Activated CD4-positive, CD25-positive, alpha-beta regulatory T cell treated with anti-CD3 and anti-CD28 coated beads, Interleukin-2, amount 50 U/mL, for 24 hours (primary cell): Measurements from ENCODE around the gene PLXNA1.
A peak's percentile ranks its signal among the peaks of the same experiment; 100 is the strongest.

Source experiments
- ATAC-seq, 2 donors: fragments of 150-1000 bp; cut with Tn5 transposase; one replicate each; pipeline ENCODE4 v1.10.0; 2021; ENCODE audit warnings: mild to moderate bottlenecking in 1 of 2, moderate library complexity in 1 of 2

The PLXNA1 gene

DNA sequence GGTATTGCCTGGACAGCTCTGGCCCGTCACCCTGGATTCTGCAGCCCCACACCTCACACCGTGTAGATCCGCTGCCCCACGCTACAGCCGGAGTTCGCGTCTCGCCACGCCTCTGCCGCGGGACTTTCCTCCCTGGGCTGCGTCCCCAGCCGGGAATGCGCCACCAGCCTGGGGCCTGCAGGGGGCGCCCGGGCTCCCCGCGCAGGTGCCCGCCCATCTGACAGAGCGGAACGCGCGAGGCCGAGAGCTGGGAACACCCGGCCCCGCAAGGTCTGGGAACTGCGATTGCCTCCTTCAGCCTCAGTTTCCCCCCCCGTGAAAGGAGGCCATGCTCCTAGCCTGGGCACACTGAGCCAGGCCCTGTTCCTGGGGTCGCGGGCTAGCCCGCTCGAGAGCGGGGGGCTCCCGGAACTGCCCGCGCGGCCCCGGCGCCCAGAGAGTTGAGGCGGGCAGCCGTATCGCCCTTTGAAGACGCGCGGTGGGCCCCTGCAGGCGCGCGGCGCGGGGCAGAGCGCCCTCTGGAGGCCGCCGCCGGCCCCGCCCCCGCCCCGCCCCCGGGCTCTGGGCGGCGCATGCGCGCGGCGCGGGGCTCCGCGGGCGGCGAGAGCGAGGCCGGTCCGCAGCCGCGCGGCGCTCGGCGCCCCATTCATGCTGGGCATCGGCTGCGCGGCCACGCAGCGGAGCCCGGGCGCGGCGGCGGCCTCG lies at the start of gene PLXNA1:
Gene PLXNA1, plus strand, starts transcription at position 645 of the 705 bp plus-strand sequence. CDS start 5,479 bp downstream, outside the sequence.
- ATAC-seq: peak; percentile 76 to 79

DNA sequence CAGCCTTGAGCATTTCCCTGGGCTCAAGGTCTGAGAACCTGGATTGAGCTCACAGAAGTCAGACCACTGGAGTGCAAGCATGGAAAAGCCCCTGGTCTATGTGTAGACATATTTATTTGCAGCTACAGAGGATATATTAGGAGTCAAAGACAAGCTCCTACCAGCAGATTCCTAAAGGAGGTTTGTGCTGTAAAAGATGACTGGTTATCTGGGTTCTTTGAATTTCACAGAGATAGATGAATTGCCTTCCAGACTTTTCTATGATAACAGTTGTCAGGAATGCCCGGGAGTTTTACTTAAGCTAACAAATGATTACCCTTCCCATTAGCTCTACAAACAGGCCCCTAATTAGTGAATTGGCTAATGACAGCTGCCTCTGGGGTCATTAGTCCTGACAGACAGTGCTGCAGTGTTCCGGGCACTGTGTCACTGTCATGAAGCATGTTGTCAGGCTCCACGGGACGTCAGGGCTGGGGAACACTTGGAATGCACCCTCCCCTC lies 48.8 kb upstream of the PLXNA1 start:
- ATAC-seq: no peak

DNA sequence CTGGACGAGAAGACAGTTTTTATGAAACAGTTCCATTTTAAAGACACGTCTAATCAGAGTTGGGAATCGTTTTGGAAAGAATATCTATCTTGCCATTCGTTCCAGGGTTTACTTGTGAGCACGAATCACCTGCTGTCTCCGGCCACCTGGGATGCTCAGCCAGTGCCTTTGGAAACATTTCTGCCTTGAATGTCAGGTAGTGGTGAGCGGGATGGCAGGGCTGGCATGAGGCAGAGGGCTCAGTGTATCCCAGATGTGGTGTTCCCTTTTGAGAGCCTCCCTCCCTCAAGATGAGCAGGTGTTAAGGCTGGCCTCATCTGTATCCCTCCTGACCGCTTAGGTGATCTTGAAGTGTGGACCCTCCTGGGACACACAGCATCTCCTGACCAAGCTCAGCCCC lies 47.9 kb upstream of the PLXNA1 start:
- ATAC-seq: no peak

DNA sequence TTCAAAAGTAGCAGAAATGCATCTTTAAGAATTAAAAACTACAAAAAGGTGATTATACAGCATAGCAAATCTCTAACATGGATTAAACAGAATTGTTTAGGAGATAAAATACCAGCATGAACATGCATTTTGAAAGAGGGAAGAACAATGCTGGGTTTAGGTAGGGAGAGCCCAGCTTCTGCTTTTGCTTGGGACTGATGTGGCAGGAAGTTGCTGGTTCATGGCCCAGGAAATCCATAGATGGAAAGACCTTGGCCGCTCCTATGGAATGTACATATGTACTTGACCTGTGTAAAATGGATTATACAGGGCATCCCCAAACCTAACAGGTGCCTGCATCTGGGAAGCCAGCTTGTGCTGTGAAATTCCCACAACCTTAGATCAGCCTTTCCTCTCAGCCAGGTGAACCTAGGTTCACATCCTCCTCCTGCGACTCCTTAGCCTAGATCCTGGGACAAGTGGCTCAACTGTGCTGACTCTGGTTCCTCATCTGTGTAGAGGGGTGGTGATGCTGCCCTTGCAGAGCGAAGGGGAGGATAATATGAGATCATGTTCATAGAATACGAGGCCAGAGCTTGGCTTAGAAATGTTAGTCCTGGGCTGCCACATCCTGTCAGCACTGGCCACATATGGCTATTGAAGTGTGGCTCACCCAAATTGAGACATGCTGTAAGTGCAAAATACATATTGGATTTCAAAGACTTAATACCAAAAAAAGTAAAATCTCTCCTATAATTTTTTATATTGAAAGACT lies 47.0 kb upstream of the PLXNA1 start:
- no peak for ATAC-seq

DNA sequence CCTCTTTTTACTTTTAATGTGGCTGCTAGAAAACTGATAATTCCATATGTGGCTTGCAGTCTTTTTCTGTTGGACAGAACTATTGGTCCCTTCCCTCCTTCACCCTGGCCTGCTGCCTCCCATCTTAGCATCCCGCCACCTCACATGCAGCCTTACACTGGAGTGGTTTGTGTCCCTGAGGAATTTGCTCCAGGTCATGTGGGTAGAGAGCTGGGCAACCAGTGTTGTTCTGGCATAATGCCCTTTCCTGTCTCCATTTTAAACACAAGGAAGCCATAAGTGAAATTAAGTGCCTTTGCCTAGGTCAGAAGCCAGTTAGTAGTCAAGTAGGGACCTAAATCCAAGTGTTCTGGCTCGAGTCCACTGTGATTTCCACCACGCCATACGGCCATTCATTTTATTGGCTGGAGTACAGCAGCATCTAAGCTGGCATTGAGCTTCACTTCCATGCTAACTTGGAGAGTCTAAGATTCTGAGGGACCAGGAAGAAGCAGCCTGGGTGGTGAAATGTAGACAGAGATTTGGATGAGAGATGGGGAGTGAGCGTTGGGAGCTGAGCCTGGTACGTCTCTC lies 46.0 kb upstream of the PLXNA1 start:
- ATAC-seq: no peak

DNA sequence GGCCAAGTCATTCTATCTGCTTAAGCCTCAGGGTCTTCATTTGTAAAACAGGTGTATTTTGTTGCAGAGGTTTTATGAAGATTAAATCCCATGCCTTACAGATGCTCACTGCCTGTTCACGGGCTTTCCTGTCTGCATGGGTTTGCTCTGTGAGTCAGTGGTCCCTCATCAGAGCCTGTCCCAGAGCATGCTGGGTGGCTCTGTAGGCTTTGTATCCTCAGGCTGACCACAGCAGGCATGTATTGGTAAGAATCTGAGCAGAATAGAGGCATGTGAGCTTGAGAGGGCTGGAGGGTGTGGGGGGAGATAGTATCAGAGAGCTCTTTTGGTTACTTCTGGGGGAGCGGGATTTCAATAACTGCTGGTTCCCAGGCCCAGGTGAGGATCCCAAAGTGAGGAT lies 45.4 kb upstream of the PLXNA1 start:
- no peak for ATAC-seq

DNA sequence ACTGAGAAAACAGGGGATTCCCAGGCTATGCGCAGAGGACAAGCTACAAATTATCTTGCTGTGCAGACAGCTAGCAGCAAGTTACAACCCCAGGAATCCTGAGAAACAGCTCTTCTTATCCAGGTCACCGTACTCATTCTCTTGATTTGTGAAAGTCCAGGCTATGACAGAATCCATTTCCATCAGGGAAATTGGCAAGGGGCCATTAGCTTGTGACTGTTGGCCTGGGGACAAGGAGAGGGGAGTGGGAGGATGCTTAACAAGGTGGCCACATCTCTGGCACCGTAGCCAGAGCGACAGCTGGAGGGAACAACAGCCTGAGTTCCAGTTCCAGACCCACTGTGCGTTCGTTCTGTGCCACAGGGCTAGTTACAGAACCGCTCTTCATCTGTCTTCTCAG lies 44.9 kb upstream of the PLXNA1 start:
- no peak for ATAC-seq

DNA sequence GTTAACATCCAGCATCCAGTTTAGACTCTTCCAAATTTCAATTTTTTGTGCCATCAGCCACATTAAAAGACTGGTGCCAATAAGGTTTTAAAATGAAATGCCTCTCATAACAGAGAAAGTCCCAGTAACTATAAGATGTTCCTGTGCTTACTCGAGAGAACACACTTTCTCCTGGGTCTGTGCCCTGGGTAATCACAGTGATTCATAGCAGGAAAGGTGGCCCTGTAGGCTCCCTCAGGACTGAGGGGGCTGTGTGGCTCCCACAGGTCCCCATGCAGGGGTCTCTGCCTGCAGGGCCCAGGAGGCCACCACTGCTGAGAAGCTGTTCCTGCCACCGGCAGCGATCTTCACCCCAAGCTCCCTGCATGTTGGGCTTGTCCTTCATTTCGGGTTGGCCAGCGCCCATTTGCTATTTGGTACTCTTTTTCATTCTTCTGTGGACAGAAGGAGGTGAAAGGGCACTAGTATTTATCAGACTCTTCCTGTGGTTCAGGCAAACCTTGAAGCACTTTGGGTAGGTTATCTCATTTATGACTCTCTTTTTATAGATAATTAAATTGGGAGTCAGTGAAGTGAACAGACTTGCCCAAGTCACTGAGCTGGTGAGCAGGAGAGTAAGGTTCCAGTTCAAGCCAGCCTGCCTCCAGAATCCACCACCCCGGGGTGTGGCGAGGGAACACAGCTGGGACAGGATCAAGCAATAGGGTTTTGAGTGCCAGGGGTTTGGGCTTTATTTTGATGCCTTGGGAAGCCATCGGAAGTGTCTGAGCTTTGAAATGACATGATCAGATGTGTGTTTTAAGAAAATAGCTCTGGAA lies 44.2 kb upstream of the PLXNA1 start:
- ATAC-seq: no peak

DNA sequence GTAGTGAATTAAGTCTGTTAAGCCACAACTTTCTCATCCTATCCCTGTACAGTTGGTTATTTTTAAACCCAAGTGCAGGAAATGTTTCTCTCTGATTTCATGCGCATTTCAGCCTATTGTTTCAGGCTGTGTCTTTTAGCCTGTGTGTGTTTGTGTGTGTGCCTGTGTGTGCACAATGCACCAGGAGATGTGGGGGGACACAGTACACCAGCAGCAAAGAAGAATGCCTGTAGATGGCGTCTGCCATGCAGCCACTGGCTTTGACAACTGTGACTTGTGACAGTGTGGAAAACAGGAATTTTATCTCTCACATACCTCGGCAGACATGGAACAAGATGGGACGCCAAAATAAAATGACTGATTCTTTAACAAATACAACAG lies 43.6 kb upstream of the PLXNA1 start:
- no peak for ATAC-seq

DNA sequence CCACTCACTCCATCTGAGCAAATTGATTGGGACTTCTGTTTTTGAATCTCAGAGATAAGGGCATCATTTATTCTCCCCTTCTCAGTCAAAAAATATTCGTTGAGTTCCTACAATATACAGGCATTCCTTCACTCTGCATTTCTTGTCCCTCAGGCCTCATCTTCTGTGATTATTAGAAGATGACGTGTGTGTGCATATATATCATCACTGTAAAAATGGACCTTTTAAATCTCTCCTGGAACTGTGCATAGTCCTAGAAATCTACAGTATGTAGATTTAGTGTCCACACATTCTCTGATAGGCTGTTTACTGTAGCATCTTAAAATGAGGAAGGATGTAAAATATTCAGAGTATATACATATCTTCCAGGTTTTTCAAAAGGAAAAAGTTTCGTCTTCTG lies 43.2 kb upstream of the PLXNA1 start:
- ATAC-seq: no peak

DNA sequence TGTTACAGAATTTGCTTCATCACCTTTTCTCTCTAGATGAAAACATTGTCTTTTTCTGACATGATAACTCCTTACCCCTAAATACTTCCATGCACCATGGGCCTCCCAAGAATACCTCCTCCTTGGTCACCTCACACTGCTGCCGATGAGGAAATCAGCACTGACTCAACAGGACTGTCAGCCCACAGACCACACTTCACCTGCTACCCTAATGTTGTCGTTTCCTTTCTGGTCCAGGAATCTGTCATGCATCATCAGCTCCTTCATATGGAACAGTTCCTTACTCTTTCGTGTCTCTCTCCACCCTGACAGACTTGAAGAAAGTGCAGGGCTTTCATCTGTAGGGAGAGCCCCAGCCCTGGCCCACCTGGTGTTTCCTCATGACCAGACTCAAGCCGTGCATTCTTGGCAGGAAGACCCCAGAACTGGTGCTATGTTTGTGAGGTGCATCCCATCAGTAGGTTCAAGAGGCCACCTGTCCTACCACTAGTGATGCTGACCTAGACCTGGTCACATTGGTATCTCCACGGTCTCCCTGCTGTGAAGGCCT lies 41.1 kb upstream of the PLXNA1 start:
- ATAC-seq: no peak

DNA sequence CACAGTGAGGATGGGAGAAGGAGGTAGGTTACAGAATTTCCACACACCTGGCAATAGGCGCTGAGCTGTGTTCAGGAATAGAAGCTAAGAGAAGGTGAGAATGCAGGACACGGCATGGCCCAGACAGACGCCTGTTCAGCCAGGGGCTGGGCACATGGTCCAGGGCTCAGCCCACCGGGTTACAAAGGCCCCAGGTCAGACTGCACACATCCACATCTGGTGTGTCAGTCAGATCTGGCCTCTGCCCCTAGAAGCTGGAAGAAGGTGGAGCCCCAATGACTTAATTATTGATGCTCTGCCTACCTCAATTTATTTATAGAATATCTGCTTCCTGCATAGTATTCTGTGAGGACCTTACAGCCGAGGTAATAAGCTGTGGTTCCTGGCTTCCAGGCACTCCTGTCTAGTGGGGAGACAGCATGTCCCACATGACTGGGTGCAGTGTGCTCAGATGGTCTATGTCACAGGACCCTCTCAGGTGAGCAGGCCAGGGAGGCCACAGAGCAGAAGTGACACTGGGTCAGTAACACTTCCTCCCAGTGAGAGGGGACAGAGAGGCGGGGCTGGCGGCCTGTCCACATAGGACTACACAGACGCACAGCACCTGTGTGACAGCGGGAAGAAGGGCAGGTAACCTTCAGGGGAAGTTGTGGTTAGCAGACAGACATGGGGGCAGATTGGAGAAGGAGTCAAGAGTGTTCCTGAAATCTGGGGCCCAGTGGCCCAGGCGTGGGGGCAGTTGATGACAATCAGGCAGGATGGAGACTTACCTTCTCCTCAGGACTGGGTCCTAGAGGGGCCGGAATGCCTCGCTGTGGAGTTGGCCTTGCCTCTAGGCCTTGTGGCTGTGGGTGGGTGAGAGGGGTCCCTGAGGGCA lies 38.6 kb upstream of the PLXNA1 start:
- no peak for ATAC-seq

DNA sequence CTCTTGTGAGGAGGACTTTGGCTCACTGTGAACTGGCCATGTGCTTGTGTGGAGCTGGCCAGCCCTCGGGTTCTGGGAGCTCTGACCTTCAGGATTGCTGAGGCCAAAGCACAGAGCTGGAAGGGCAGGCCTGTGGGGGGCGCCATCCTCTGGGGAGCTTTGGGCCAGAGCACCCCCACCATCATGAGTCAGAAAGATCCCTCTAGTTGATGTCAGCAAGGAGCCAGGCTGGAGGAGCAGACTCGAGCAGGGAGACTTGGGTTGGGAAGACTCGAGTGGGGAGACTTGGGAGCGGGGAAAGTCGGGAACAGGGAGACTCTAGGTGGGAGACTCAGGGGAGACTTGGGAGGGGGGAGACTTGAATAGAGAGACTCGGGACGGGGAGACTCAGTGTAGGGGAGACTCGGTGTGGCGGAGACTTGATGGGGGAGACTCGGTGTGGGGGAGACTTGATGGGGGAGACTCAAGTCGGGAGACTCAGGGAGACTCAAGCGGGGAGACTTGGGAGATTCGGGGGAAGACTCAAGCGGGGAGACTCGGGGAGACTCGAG lies 37.7 kb upstream of the PLXNA1 start:
- ATAC-seq: no peak

DNA sequence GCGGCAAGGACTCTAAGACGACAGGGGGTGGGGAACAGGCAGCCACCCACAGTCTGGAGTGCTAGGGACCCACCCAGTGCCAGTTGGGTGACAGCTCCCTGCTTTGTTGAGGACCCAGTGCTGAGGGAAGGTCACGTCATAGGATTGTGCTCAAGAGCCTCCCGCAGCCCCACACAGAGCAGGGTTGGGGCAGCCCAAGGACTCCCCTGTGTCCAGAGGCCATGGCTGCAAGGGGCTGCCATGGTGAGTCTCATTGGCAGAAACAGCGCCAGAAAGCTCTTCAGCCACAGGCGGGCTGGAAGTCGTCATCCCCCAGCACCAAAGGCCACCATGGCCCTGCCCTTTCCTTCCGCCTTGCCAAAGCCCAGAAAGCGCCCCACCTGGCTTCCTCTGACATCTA lies 37.0 kb upstream of the PLXNA1 start:
- ATAC-seq: no peak

DNA sequence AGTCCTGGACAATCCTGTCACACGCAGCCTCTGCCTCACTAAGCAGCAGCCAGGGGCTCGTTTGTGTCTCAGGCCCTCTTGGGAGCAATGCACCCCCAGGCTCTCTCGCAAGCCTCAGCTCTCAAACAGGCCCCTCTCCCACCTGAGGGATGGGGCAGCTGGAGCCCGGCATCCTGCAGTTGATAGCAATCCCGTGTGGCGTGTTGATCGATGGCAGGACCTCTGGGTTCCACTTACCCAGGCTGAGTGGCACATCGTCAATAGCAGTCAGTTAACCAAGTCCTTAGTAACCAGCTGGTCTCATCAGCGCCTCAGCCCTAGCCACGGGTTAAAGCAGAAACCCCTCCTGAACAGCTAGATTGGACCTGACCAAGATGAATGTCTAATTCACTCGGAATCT lies 36.5 kb upstream of the PLXNA1 start:
- no peak for ATAC-seq

DNA sequence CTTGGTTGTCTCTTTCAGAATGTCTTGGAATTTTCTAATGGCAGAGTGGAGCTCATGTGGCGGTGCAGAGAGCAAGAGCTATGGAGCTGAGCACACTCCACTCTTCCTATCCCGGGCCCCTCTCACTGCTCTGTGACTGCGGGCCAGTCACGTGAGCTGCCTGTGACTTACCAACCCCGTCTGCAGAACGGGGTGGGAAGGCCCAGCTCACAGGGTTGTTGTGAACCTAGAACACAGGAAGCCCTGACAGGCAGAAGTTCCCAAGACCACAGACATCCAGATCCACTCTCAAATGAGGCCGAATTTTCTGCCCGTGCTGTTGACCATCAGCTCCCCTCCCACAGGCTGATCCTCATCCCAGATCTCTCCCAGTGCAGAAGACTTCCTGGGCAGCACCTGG lies 35.5 kb upstream of the PLXNA1 start:
- ATAC-seq: no peak

DNA sequence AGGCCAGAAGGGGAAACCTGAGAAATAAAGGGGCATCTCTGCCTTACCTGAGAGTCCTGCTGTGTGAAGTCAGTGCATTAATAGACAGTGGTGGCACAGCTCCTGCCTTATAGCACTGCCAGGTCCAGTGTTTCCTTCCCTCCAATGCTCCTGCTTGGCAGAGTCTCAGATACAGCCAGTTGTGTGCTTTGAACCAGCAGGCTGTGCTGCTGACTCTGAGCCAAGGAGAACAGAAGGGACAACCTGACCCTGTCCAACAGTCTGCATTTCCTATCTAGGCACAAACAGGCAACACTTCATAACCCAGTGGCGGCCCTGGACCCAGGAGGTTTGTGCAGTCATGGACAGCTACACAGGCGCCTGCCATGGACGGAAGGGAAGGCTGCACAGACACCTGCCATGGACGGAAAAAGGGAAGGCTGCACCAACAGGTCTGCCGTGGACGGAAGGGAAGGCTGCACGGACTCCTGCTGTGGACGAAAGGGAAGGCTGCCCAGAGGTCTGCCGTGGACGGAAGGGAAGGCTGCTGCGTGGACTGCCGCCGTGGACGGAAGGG lies 33.9 kb upstream of the PLXNA1 start:
- ATAC-seq: no peak

DNA sequence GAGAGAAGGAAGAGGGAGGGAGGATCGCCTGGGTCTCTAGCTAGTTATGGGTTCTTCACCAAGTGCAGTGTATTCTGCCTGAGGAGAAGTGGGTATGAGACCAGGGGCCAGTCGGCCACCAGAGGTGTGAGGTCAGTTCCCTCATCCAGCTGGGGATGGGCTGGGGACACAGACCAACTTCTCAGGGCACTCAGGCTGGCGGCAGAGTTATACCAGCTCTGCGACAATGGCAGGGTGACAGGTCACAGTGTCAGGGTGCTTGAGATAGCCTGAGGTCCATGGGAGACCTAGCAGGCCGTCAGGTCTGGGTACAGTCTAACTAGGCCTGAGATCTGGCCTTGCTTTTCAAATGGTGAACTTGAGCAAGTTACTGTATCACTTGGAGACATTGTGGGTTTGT lies 31.4 kb upstream of the PLXNA1 start:
- ATAC-seq: no peak

DNA sequence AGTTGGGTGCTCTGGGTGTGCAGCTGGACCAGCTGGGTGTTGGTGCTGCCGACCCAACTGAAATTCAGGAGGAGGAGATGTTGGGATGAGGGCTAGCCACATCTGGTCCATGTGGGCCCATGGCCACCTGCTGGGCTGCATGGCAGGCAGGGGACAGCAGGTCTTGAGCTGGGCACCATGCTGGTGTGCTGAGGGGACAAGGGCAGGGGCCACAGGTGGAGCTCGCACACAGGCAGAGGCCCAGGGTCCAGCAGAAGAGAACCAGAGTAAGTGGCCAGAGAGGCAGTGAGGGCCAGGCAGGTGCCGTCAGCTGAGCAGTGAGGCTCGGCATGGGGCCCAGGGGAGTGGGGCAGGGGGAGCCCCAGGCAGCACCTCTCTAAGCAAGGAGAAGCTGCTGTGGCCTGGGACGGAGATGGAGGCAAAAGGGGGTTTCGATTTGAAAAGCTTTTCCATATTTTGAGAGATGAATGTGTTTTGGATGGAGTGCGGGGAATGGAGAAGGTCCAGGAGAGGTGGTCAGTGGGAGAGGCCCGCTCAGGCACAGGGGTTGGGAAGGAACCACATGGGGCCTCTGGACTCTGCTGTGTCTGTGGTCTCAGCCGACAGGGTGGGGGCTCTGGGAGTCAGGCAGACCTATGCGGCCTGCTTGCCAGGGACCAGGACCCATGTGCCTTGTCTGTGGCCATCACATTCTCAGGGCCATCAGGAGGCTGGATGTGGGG lies 30.5 kb upstream of the PLXNA1 start:
- no peak for ATAC-seq

DNA sequence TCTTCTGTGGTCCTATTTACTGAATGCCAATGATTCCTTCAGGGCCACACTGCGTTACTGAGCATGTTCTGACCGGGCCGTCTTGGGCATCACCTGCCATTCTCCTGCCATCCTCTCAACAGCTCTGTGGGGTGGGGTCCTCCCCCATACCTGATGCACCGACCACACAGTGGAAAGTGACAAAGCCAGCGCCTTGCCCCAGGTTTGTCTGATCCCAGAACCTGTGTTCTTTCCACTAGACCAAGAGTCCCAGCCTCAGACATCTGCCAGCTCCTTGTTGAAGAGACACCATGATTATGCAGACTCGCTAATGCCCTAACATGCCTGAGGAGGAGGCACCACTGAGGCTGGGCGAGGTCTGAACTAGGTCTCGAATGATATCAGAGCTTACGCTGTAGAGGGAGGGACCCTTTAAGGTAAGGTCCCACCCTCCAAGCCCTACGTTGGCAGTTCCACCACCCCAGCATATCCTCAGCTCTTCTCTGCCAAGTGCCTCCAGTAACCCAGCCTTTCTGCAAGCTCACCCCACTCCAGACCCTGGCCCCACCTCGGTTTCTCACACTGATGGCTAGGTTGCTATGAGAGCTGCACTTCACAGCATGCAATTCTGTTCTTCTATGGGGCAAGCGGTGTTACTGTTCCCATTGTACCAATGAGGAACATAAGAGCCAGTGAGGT lies 29.8 kb upstream of the PLXNA1 start:
- no peak for ATAC-seq
